ENCODE measurements around the gene TAGLN2.

Gene TAGLN2

GRCh38 chr1:159949123-159949522, 23.8 kb upstream of the TAGLN2 start:
- FAIRE-seq: no peak

GRCh38 chr1:159947942-159948341, 22.6 kb upstream of the TAGLN2 start:
- no peak for FAIRE-seq

DNA sequence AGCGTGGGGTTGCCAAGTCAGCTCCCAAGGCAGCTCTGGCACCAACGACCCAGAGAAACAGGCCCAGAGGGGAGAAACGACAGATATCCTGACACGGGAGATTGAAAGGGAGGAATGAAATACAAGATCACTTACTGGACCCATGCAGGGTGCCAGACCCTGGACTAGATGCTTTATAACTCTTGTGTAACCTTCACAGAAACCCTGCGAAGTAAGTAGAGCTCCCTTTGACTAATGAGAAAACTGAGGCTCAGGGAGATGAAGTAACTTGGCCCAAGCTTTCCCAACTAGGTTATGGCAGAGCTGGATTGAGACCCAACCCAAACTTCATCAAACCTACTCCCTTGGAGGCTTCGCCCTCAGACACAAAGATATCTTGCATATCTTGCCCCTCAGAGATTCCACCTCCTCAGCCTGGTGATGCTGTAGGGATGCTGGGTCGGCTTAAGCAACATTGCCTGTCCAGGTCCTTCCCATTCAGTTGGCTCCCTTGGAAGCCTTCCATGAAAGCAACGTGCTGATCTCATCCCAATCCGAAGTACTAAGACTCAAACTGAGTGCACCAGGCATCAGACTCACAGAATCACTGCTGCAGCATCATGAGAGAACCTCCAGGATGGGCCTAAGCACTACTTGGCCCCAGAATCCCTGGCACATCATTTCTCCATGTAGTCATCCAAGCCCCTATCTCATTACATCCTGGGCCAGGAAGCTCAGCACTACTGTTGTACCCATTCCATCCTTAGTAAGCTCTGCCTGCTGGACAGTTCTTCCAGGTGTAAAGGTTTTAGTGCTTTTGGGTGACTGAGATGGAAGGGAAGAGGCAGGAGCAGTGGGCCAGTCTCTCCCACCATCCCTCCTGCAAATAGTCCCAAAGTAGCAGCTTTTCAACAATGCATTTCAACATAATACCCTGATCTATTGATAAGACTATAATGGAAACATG, 21.2 kb upstream of the TAGLN2 start:
- no peak for FAIRE-seq

DNA sequence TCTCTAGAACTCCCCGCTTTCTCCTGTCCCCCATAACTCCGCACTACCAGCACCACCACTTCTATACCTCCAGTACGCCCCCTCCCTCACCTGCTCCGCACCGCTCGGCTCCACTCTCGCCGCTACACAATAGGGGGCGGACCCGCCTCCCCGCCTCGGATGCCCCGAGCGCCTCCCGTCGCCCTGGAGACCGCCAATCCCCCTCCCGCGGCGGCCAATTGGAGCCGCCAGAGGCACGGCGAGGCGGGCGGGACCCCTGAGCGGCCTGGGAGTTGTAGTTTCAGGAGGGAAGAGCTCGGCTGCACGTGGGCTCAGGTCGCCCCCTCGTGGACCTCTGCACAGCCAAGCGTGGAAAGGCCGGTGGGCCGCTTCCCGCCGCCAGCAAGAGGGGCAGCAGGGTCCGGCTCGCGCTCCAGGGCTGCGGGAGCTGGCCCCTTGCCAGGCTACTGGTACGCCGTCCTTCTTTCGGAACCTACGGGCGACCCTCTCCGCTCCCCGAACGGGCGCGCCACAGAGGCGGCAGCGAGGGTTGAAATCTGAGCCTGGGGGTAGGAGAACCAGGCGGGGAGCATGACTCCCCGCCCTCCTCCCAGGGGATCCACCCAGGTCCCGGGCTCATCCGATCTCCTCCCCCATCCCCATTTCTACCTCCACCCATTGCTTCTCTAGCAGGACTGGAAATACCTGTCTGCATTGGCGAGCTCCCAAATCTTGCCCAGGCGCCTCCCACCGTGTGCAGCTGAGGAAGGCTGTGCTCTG, 20.4 kb upstream of the TAGLN2 start, which contains the start of gene IGSF9:
IGSF9 (minus strand) TSS at position 131 of the 759 bp plus-strand sequence. CDS start 2,159 bp downstream, outside the sequence.
- no peak for FAIRE-seq

DNA sequence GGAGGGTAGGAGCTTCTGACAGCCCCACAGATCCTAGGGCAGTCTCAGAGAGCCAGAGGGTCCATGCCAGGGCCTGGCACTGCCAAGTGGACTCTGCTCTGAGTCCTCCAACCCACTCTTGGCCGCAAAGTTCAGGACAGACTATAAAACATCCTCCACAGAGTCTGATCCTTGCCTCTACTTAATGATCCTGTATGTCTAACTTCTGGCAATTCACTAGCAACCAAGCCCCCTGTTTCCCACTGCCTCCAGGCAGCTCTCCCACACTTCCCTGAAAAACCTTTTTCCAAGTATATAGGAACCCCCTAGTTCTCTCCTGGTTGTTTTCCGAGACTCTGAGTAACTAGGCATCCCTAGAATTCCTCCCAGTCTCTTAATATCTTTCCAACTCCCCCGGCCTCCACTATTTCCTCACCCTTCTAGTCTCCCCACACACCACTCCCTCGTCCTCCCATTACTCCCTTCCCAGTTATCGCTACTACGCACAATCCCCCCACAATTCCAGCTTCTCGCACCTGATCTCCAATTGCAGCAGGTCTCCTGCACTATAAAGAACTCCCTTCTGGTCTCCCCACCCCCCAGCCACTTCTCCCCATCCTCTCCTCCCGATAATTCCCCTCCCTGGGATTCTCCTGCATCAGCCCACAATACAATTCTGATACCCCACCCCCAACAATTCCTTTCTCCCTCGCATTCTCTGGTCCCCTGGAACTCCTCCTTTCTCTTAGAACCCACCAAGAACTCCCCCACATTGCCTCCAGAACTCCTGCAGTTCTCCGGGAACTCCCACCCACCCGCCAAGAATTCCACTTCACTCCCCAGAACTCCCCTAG, 19.5 kb upstream of the TAGLN2 start:
- FAIRE-seq: no peak

- FAIRE-seq: no peak
These were observed 18.8 kb upstream of the TAGLN2 start for GRCh38 chr1:159943908-159944622.

DNA sequence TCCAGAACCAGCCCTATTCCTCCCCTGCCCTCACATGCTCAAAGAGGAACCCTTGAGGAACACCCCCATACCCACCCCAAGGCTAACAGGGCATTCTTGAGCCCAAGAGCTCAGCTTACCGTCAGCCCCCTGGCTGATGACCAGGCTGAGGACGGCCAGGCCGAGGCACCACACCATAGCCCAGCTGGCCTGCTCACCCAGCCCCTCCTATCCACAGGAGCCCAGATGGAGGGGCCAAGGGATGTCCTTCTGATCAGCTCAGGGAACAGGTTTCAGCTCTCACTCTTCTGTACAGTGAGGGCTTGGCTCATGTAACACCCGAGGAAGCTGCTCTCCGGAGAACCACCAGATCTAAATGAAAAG, 18.0 kb upstream of the TAGLN2 start:
- no peak for FAIRE-seq

DNA sequence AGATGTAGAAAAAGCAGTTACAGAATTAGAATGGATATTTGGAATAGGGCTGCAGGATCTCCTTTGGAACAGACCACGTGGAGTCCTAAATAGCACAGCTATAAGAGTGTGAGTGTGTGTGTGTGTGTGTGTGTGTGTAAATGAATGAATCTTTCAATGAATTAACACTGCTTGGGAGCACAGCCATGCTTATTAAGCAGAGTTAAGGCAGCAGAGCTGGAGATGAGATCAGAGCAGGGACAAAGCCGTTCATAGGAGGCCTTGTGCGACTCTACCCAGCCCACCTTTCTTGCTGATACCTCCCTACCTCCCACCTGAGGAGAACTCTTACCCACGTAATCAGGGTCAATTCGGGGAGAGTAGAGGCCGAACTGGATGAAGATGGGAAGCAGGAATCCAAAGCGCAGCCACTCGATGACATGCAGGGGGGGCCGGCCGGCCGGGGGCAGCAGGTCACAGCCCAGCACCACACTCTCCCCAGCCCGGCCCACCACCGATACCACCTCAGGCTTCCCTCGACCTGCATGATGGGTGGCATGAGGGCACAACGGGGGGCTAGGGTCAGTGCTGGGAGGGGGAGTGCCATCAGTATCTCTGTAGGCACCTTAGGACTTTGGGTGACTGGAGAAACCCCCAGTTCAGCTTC, 17.4 kb upstream of the TAGLN2 start:
- no peak for FAIRE-seq

- no peak for FAIRE-seq
These were observed 16.6 kb upstream of the TAGLN2 start for GRCh38 chr1:159941591-159942560.

- FAIRE-seq: no peak
These were observed 15.8 kb upstream of the TAGLN2 start for GRCh38 chr1:159941141-159941540.

DNA sequence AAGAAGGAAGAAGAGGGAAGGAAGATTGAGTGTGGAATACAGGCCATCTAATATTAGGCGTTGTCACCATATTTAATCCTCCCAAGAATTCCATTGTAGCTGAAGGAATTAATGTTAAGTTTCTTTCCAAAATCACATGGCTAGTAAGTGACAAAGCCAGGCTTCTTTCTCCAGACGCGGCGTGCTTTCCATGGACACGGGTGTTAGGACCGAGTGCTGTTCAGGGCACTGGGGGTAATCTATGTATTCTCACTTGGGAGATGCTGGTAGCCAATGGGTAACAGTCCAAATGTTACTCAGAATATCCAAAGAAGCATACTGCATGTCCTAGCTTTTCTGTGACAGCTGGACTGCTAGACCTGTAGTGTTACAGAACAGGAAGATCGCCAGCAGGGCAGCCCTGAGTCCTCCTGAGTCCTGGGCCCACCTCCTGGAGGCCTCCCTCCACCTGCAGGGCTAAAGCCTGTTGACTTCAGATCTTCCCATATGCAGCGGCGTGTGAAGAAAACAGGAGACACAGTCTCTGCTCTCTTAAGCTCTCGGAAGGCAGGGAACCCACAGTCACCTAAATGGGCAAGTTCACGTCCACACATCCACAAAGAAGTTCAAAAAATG, 14.8 kb upstream of the TAGLN2 start:
- FAIRE-seq: no peak

- no peak for FAIRE-seq
These were observed 14.3 kb upstream of the TAGLN2 start for GRCh38 chr1:159939678-159940002.

DNA sequence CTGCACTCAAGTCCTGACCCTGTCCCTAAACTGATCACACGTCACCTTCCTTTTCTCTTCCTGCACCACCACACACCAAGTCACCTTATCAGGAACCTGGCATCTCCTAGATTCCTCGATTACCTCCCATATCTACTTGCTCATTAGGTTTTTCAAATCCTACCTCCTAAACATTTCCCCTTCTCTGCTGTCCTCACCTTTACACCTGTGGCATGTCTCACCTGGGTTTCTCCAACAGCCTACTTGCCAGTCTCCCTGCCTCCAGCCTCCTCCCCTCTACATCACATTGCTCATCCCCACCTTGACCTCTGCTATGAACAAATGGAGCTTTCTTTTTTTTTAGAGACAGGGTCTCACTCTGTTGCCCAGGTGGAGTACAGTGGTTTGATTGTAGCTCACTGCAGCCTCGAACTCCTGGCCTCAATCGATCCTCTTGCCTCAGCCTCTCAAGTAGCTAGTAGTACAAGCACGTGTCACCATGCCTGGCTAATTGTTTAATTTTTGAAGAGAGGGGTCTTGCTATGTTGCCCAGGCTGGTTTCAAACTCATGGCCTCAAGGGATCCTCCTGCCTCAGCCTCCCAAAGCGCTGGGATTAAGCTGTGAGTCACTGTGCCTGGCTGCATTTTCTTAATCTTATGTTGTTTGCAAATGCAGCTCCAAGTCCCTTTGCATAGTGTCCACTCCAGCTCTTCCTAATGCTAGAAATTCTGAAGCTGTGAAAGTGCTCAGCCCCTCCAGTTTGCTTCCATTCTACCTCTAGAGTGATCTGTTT, 13.8 kb upstream of the TAGLN2 start:
- no peak for FAIRE-seq

DNA sequence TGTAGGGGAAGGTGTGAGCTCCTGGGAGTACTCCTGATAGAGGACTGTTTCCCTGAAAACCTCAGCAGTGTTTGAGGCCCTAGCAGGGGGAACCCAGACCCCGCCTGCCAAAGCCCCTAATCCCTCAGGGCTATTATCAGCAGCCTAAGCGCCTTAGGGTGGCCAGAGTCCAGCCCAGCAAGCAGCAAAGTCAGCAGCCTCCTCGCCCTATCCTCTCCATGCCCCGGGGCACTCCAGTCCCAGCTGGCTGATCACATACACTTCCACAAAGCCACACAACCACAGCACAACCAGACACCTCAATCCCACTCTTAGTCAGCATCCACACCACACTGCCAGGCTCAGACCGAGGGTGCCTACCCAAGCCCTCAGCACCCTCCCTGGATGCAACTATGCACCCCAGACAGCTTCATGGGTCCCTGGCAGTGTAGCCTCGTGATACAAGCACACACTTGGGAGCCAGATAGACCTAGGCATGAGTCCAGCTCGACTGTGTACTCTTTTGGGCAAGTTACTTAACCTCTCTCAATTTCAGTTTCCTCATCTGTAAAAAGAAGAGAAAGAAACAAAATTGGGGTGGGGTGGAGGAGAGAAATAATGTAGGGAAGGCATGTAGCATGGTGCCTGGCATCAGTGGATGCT, 13.0 kb upstream of the TAGLN2 start:
- FAIRE-seq: no peak

GRCh38 chr1:159937054-159937750, 11.9 kb upstream of the TAGLN2 start:
- FAIRE-seq: no peak

GRCh38 chr1:159936273-159936904, 11.1 kb upstream of the TAGLN2 start:
- no peak for FAIRE-seq

DNA sequence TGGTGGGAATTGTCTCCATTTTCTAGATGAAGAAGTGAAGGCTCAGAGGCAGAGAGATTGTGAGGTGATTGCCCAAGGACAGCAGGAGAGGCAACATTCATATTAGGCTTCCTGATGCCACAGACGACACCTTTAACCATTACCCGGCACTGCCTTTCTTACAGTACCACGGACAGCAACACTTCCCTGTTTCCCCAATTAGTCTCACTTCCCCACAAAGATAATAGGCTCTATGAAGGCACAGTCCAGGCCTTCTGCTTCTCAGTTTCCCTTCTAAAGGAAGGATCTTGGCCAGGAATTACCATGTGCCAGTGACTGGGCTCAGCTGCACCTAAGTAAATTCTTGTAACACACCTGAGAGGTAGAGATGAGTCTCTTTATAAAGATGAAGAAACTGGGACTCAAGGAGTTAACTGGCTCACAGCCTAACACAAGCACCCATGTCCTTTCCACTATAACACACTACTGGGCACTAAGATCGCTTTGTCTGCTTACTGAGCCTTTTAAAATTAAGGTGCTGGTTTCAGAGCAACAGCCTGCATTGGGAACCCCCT, 10.5 kb upstream of the TAGLN2 start:
- FAIRE-seq: no peak

Data from G401.6 (cell line).